GM12878 (cell line): ENCODE results near the gene RAP1A. TPM values are rescaled to one million over a fixed set of nuclear protein-coding genes. Genes with fewer than 3 reads are reported as not detected.
"Not testable (repeated sequence)": the region's sequence is repeated elsewhere in the genome, so short reads cannot be mapped to it uniquely, and the experiment has no call there.

Source experiments
- ATAC-seq: fragments of 200-7000 bp; cut with Tn5 transposase; 3 replicates; pipeline ENCODE4 v1.9.1; 2020; ENCODE audit warnings: mild to moderate bottlenecking, moderate library complexity
- BruUV-seq: library from RNA; stranded (reverse); fragments of 400-500 nt; replicated peaks from 2 replicates; lab custom pipeline; 2021; lab: Mats Ljungman, UMichigan
- CTCF ChIA-PET: fragments of 300-600 bp; sonication (Branson Sonifier 250); formaldehyde crosslinking; extraction: SDS; loops from one replicate; lab custom pipeline; 2021; ENCODE audit warnings: inconsistent platforms; lab: Yijun Ruan, JAX
- POLR2A ChIA-PET: fragments of 350-600 bp; formaldehyde crosslinking; extraction: SDS; loops from one replicate; lab custom pipeline; 2021; ENCODE audit warnings: inconsistent platforms; lab: Charles Lee
- RAD21 ChIA-PET: fragments of 300-600 bp; sonication (Branson Sonifier 250); formaldehyde crosslinking; loops from one replicate; lab custom pipeline; 2023; ENCODE audit warnings: antibody characterized with exemption; ENCODE audit not compliant: unreplicated experiment; lab: Charles Lee
- SMC1A ChIA-PET: fragments of 300-600 bp; sonication (Branson Sonifier 250); formaldehyde crosslinking; loops from one replicate; lab custom pipeline; 2023; ENCODE audit not compliant: unreplicated experiment, uncharacterized antibody; lab: Charles Lee
- DNase-seq: peaks from one replicate; pipeline ENCODE4 v3.0.0-alpha.2; 2011; ENCODE audit warnings: low read depth, low spot score
- FAIRE-seq: peaks from 3 replicates; lab custom pipeline; 2011; peaks lifted over from hg19 to GRCh38; lab: Jason Lieb, UNC
- H2AFZ ChIP-seq: 2 replicates; pipeline ENCODE4 v1.6.0; 2011; ENCODE audit warnings: low read depth, low read length, control low read depth; ENCODE audit not compliant: control insufficient read depth
- H3K27ac ChIP-seq: 2 replicates; pipeline ENCODE4 v1.5.1; 2011; ENCODE audit warnings: control low read depth; ENCODE audit not compliant: control insufficient read depth, insufficient read depth
- H3K27me3 ChIP-seq, 2 experiments: replicated peaks in 1 of 2; 2 replicates each; pipeline versions ENCODE4 v1.6.0 to v1.6.1; 2011; ENCODE audit warnings: low read length in 1 of 2; ENCODE audit not compliant: control insufficient read depth in 2 of 2, insufficient read depth in 2 of 2
- H3K36me3 ChIP-seq, 2 experiments: 2 replicates each; pipeline ENCODE4 v1.5.1; 2011; ENCODE audit warnings: low read length in 1 of 2; ENCODE audit not compliant: control insufficient read depth in 2 of 2, insufficient read depth in 2 of 2
- H3K4me1 ChIP-seq: 2 replicates; pipeline ENCODE4 v1.6.1; 2011; ENCODE audit warnings: mild to moderate bottlenecking, low read length, moderate library complexity, mixed read lengths; ENCODE audit not compliant: control insufficient read depth, insufficient read depth
- H3K4me2 ChIP-seq: 2 replicates; pipeline ENCODE4 v1.6.0; 2011; ENCODE audit warnings: control low read depth; ENCODE audit not compliant: control insufficient read depth, insufficient read depth
- H3K4me3 ChIP-seq: fragments of 200-600 bp; sonication (generic); 2 replicates; pipeline ENCODE4 v1.5.1; 2016
- H3K79me2 ChIP-seq: 2 replicates; pipeline ENCODE4 v1.6.0; 2011; ENCODE audit warnings: low read length; ENCODE audit not compliant: control insufficient read depth, insufficient read depth
- H3K9ac ChIP-seq: 2 replicates; pipeline ENCODE4 v1.8.0; 2011; ENCODE audit warnings: low read length, control low read depth, mixed read lengths; ENCODE audit not compliant: control insufficient read depth, insufficient read depth
- H3K9me3 ChIP-seq: replicated peaks from 3 replicates; pipeline ENCODE4 v1.5.1; 2011; ENCODE audit warnings: mild to moderate bottlenecking, low read length; ENCODE audit not compliant: control insufficient read depth, insufficient read depth
- H4K20me1 ChIP-seq: 2 replicates; pipeline ENCODE4 v1.6.0; 2011; ENCODE audit not compliant: control insufficient read depth, insufficient read depth
- TCF7 ChIP-seq: IDR thresholded peaks from 2 replicates; pipeline ENCODE4 v1.6.1; 2014; ENCODE audit warnings: antibody characterized with exemption, borderline replicate concordance
- WGBS: methylation state at CpG from one replicate; pipeline ENCODE4 v1.1.6; 2016; ENCODE audit warnings: low lambda C conversion rate; ENCODE audit not compliant: insufficient replicate concordance, insufficient coverage; ENCODE audit errors: missing lambda C conversion rate; 5-methylcytosine and 5-hydroxymethylcytosine counted together
- in situ Hi-C: fragments of 300-500 bp; cut with MboI; formaldehyde crosslinking; loops from 9 replicates; pipeline ENCODE4 v1.14.3; 2018; ENCODE audit warnings: mixed read lengths
- intact Hi-C: fragments of 100-400 bp; cut with micrococcal nuclease; formaldehyde crosslinking; loops from one replicate; pipeline ENCODE4 v1.14.2; 2022; ENCODE audit not compliant: unreplicated experiment
- polyA plus RNA-seq, 11 experiments: library from polyadenylated mRNA; depleted of rRNA in 4 of 11; unstranded in 6 of 11; stranded (reverse) in 5 of 11; fragments of >200 nt; fragmentation: Nextera tagmentation in 4 of 11; fragmentation: Illumina TruSeq in 1 of 11; extraction: Ambion mirVana in 4 of 11; extraction: Trizol in 1 of 11; gene quantifications; 1 replicate in 1 of 11; 2 replicates in 10 of 11; pipeline versions ENCODE4 v1.2.1 to v1.2.3, GENCODE V29; 2011 to 2016; ENCODE audit warnings: inconsistent platforms in 2 of 11, missing spikeins in 2 of 11, low read depth in 1 of 11
- total RNA-seq, 4 experiments: library from RNA; depleted of rRNA in 3 of 4; stranded (reverse); fragments of >200 nt in 3 of 4; fragmentation: Illumina TruSeq in 1 of 4; extraction: Trizol in 1 of 4; gene quantifications; 2 replicates each; pipeline versions ENCODE4 v1.2.1 to v1.2.3, GENCODE V29; 2013 to 2021
- TF ChIP-seq, protein P1 (sequence below): IDR thresholded peaks from 2 replicates; pipeline ENCODE4 v1.6.1; 2011; ENCODE audit warnings: low read depth, mild to moderate bottlenecking, low read length, moderate library complexity, borderline replicate concordance; ENCODE audit errors: extremely low read depth
- TF ChIP-seq, protein P2 (sequence below): IDR thresholded peaks from 2 replicates; pipeline ENCODE4 v1.6.1; 2012; ENCODE audit warnings: improper control_type of control experiment, low read depth, low read length; ENCODE audit not compliant: insufficient replicate concordance

Gene RAP1A
- total and polyA plus RNA-seq, 10 of the 15 experiments (the other 5 are each of a cell fraction or from before 2014, with no cell fraction given): 38.4 to 213 (median 86.0) TPM

DNA sequence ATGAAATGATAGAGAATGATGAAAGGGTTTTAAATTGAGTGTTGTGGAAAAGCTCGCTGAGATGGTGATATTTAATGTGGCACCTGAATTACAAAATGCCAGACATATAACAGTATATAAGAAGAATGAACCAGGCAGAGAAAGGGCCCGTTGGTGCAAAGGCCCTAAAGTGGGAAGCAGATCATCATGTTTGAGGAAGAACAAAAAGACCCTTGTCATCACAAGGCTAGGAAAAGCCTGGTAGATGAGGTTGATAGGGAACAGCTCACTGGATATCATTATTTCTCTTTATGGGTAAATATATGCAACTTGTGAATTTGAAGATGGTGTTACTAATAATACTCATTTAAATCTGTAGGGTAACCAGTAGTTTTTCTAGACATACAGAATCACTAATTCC lies 11.0 kb downstream of the RAP1A start (continued):
- TF ChIP-seq, protein P1, sequence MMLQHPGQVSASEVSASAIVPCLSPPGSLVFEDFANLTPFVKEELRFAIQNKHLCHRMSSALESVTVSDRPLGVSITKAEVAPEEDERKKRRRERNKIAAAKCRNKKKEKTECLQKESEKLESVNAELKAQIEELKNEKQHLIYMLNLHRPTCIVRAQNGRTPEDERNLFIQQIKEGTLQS: no peak
- TF ChIP-seq, all 136 proteins: peak for 0

DNA sequence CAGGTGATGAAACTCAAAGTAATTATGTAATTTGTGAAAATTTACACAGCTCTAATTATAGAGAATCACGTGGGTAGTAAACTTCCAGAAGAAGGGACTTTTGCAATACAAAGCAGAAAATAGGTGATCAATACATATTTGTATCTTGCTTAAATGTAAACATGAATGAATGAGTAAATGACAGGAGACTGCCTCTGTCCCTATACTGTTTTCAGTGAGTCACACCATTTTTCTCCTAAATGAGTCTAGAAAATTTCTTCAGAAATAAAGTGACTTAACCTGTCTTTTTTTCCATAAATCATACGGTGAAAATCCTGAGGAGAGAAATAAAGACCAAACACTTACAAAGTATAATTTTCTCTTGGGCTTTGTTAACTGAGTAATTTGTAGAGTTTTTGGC lies 11.9 kb downstream of the RAP1A start:
- Histone ChIP-seq H3K27me3 (no peaks in the 10 kb centered on the region), H3K4me2 (no peak overlapping the region; the same call in 1 of the 2 replicates), H3K4me1 (peaks cover 41% of the 10 kb centered on the region), H3K36me3 (peaks cover 0 to 10% of the 10 kb centered on the region in 2 experiments; a peak in 1 of 4 replicates), H3K9ac (no peak overlapping the region), H2AFZ (no peak overlapping the region), H3K27ac (0 out of 2 replicates have a peak overlapping the region, but pooled peaks have one; percentile 15), H3K9me3 (no peaks in the 10 kb centered on the region), H3K4me3 (no peak overlapping the region), H4K20me1 (no peaks in the 10 kb centered on the region; the same call in 1 of the 2 replicates), H3K79me2 (peaks cover 97% of the 10 kb centered on the region)
- ChIA-PET SMC1A (interaction anchor here (0.6 to 16.8 kb wide), 7 partner anchors 10 to 124 kb away, joined by 3 to 446 read pairs (median 4); no protein-coding TSS in a partner anchor), CTCF (interaction anchor here (0.7 to 6.7 kb wide), 4 partner anchors 36 to 124 kb away, joined by 3 to 38 read pairs (median 3); partner anchors contain the start of gene DDX20), POLR2A (no interaction called here), RAD21 (interaction anchor here (1.1 to 16.8 kb wide), 5 partner anchors 10 to 124 kb away, joined by 3 to 331 read pairs (median 15); partner anchors contain the start of gene RAP1A)
- DNase-seq (no peak), FAIRE-seq (no peak), ATAC-seq (no peak)
- no peak for TF ChIP-seq TCF7
- TF ChIP-seq, protein P2, sequence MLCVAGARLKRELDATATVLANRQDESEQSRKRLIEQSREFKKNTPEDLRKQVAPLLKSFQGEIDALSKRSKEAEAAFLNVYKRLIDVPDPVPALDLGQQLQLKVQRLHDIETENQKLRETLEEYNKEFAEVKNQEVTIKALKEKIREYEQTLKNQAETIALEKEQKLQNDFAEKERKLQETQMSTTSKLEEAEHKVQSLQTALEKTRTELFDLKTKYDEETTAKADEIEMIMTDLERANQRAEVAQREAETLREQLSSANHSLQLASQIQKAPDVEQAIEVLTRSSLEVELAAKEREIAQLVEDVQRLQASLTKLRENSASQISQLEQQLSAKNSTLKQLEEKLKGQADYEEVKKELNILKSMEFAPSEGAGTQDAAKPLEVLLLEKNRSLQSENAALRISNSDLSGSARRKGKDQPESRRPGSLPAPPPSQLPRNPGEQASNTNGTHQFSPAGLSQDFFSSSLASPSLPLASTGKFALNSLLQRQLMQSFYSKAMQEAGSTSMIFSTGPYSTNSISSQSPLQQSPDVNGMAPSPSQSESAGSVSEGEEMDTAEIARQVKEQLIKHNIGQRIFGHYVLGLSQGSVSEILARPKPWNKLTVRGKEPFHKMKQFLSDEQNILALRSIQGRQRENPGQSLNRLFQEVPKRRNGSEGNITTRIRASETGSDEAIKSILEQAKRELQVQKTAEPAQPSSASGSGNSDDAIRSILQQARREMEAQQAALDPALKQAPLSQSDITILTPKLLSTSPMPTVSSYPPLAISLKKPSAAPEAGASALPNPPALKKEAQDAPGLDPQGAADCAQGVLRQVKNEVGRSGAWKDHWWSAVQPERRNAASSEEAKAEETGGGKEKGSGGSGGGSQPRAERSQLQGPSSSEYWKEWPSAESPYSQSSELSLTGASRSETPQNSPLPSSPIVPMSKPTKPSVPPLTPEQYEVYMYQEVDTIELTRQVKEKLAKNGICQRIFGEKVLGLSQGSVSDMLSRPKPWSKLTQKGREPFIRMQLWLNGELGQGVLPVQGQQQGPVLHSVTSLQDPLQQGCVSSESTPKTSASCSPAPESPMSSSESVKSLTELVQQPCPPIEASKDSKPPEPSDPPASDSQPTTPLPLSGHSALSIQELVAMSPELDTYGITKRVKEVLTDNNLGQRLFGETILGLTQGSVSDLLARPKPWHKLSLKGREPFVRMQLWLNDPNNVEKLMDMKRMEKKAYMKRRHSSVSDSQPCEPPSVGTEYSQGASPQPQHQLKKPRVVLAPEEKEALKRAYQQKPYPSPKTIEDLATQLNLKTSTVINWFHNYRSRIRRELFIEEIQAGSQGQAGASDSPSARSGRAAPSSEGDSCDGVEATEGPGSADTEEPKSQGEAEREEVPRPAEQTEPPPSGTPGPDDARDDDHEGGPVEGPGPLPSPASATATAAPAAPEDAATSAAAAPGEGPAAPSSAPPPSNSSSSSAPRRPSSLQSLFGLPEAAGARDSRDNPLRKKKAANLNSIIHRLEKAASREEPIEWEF: peak; percentile 56
- BruUV-seq: no TSS peak
- intact Hi-C loops: no loop called here
- in situ Hi-C loops: no loop called here
- 5% methylated on average over 2 of the region's 2 CpGs for WGBS

DNA sequence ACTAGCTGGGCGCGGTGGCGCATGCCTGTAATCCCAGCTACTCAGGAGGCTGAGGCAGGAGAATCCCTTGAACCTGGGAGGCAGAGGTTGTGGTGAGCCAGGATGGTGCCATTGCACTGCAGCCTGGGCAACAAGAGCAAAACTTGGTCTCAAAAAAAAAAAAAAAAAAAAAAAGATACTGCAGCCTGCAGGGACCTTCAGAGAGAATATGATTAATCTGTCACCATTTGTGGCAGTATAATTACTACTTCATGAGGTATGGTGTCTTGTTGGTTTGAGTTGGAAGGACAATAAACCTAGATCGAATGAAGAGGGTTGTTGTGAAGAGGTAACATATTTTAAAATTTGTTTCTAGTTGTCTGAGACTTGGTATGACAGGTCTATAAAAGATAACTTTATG lies 13.2 kb downstream of the RAP1A start:
- in situ Hi-C loops, H2AFZ ChIP-seq, H3K9ac ChIP-seq, FAIRE-seq, H3K9me3 ChIP-seq, H3K27ac ChIP-seq, CTCF ChIA-PET, intact Hi-C loops, H3K27me3 ChIP-seq, POLR2A ChIA-PET, DNase-seq, H3K36me3 ChIP-seq, H4K20me1 ChIP-seq, BruUV-seq: not testable (repeated sequence)
- Histone ChIP-seq H3K4me1 (peaks cover 39% of the 10 kb centered on the region), H3K4me2 (peak overlapping the region; percentile 62; the same call in 1 of the 2 replicates), H3K79me2 (peaks cover 97% of the 10 kb centered on the region), H3K4me3 (peak overlapping the region; percentile 18; the same call in 1 of the 2 replicates)
- ChIA-PET RAD21 (interaction anchor here (0.7 kb wide), 1 partner anchor 34 kb away, joined by 4 read pairs; no protein-coding TSS in a partner anchor), SMC1A (interaction anchor here (1.1 kb wide), 1 partner anchor 8 kb away, joined by 4 read pairs; no protein-coding TSS in a partner anchor)
- ATAC-seq: peak; percentile 6; the same call in 2 of the 3 replicates
- 73% methylated on average over 4 of the region's 4 CpGs for WGBS
